GM19467 (cell line): ENCODE results near the gene TGDS.
A peak's percentile ranks its signal among the peaks of the same experiment; 100 is the strongest.
"Not testable (repeated sequence)": the region's sequence is repeated elsewhere in the genome, so short reads cannot be mapped to it uniquely, and the experiment has no call there.

Experiments
- ATAC-seq: cut with Tn5 transposase; IDR thresholded peaks from one replicate; pipeline ENCODE4 v1.9.1; 2021; ENCODE audit warnings: mild to moderate bottlenecking, moderate library complexity; ENCODE audit not compliant: unreplicated experiment

Gene TGDS, protein sequence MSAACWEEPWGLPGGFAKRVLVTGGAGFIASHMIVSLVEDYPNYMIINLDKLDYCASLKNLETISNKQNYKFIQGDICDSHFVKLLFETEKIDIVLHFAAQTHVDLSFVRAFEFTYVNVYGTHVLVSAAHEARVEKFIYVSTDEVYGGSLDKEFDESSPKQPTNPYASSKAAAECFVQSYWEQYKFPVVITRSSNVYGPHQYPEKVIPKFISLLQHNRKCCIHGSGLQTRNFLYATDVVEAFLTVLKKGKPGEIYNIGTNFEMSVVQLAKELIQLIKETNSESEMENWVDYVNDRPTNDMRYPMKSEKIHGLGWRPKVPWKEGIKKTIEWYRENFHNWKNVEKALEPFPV

GRCh38 chr13:94595950-94596574 is at the start of gene TGDS:
Gene TGDS, minus strand, starts transcription at chr13:94596152. Its CDS starts 16 bp downstream, at chr13:94596136.
- peak; percentile 99 for ATAC-seq

- ATAC-seq = no peak
These were observed 45.5 kb upstream of the TGDS start for GRCh38 chr13:94641409-94641941.

DNA sequence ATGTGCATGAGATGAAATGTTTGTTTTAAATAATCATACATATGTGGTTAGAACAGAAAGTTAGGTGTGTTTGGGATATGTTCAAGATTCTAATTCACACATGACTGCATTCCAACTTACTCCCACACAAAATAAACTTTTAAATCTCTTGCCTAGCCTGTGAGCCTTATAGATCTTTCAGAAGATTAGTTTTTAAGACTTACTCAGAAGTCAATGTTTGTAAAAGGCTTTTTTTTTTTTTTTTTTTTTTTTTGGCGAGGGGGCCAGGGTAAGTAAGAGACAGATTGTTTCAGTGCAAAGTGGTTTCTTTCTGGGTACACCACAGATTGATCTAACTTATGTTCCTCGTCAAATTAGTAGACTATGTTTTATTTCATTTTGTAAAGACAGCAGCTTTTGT is 44.8 kb upstream of the TGDS start:
- ATAC-seq = no peak

- ATAC-seq = not testable (repeated sequence)
These were observed 41.7 kb upstream of the TGDS start for GRCh38 chr13:94637677-94638076.

DNA sequence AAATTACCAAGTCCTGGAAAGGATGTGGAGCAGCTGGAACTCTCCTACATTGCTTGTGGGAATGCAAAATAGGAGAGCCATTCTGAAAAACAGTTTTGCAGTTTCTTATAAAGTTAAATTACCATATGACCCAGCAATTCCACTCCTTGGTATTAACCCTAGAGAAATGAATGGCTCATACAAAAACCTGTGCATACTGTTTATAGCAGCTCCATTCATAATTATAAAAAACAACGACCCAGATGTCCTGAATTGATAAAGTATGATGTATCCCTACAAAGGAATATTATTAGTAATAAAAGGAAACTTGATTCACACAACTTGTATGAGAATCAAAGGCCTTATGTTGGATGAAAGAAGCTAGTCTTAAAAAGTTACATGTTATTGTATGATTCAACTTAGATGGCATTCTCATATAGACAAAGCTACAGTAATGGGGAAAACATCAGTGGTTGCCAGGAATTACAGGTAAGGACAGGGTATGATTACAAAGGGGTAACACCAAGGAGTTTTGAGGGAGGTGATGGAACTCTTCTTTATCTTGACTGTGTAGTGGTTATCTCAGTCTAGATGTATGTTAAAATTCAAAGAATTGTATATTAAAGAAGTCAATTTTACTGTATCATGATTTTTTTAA is 41.1 kb upstream of the TGDS start:
- no peak for ATAC-seq

- not testable (repeated sequence) for ATAC-seq
These were observed 40.1 kb upstream of the TGDS start for GRCh38 chr13:94636096-94636495.

- ATAC-seq = no peak
These were observed 36.5 kb upstream of the TGDS start for GRCh38 chr13:94632226-94632980.

DNA sequence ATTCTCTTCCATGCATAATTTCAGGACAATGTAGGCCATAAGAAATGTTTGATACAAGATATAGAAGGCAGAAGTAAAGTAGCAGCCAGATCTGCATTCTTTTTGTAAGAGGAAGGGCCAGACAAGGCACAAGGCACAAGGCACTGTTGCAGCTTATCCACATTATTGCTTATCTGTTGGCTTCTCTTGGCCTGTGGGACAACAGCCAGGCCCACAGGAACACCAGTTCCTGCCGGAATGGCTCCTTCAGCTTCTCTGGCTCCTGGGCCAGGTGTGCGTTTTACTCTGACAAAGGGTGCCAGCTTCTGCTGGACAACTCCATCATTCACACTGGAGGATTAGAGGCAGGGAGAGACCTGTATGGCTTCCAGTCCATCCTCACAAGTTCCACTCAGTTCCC is 34.9 kb upstream of the TGDS start:
- ATAC-seq = no peak

GRCh38 chr13:94623316-94623715 is 27.4 kb upstream of the TGDS start:
- no peak for ATAC-seq

- no peak for ATAC-seq
These were observed 26.4 kb upstream of the TGDS start for GRCh38 chr13:94622344-94622743.

- peak; percentile 83 for ATAC-seq
These were observed 24.4 kb upstream of the TGDS start for GRCh38 chr13:94620286-94620896.

- peak; percentile 44 for ATAC-seq
These were observed 21.5 kb upstream of the TGDS start for GRCh38 chr13:94617389-94618000.

- ATAC-seq = no peak
These were observed 17.1 kb upstream of the TGDS start for GRCh38 chr13:94613051-94613450.

- ATAC-seq = no peak
These were observed 16.1 kb upstream of the TGDS start for GRCh38 chr13:94612050-94612449.

GRCh38 chr13:94610475-94610874 is 14.5 kb upstream of the TGDS start:
- no peak for ATAC-seq

DNA sequence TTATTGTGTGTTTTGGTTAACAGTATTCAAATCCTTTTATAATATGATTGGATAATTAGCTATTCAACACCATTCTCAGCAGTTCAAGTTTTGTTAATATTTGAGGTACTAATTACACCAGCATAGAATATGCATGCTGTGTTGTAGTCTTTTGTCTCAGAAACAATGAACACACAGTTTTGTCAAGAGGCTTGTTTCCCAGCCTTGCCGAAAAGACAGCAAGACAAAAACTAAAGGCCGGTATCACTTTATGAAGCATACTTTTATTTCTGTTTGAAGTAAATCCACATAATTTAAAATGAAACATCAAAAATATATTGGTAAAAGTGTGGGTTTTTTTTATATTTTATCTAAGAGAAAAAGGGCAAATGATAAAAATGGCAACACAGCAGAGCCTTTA is 13.2 kb upstream of the TGDS start:
- ATAC-seq = no peak

DNA sequence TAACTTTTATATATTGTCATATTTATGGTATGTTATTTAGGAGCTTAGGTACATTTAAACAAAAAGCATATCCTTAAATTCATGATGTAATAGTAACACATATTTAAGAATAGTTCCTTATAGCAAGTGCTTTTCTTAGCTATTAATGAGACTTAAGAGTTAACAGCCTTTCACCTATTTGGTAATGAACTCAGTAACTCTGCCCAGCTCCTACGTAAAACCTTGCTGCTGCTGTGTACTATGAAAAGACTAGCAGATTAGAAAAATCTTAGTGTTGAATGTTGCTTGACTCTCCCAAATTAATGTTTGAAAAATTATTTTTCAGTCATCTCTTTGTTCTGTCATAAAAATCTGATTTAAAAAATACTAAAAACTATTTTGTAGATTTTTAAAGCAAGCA is 12.6 kb upstream of the TGDS start:
- no peak for ATAC-seq

GRCh38 chr13:94607939-94608338 is 12.0 kb upstream of the TGDS start:
- no peak for ATAC-seq

- ATAC-seq = no peak
These were observed 11.1 kb upstream of the TGDS start for GRCh38 chr13:94607056-94607455.

GRCh38 chr13:94602467-94602866 is 6.5 kb upstream of the TGDS start:
- no peak for ATAC-seq
